ENCODE data around the gene TUG1. TPM values are rescaled to one million over a fixed set of nuclear protein-coding genes. Genes with fewer than 3 reads are reported as not detected.

The TUG1 gene
- total and polyA plus RNA-seq, 8 donors, result 11.3 to 108 (median 55.5) TPM

DNA sequence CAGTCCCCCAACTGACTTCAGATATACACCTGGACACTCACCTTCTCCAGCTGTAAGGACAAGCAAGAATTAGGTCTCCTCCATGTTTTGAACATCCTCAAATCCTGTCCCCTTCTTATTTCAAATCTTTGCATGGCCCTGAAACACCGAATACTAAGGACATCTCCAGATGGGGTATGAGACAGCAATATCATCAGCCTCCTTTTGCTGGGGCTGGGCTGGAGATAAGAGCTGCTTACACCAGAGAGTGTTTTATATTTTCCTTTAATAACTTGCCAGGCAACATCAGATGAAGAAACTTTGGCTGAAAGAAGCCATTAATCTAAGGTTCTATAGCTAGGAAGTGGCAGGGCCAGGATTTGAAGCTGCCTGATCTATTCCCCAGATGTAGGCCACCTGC, 21.6 kb downstream of the TUG1 start:
- H3K4me3 ChIP-seq, result no peak overlapping the region
- H3K4me1 ChIP-seq, result peaks cover 0 to 11% (median 4%) of the 10 kb centered on the region in 4 donors
- DNase-seq, result no peak
- H3K27me3 ChIP-seq, result no peaks in the 10 kb centered on the region
- 86 to 100% (median 95%) methylated on average over 1 of the region's 1 CpG for WGBS, 5 donors
- H3K9me3 ChIP-seq, result peaks cover 0 to 34% (median 8%) of the 10 kb centered on the region in 4 donors
- no peak for TF ChIP-seq POLR2A (IDR thresholded peaks at IDR 0.05)
- TF ChIP-seq, protein P1, sequence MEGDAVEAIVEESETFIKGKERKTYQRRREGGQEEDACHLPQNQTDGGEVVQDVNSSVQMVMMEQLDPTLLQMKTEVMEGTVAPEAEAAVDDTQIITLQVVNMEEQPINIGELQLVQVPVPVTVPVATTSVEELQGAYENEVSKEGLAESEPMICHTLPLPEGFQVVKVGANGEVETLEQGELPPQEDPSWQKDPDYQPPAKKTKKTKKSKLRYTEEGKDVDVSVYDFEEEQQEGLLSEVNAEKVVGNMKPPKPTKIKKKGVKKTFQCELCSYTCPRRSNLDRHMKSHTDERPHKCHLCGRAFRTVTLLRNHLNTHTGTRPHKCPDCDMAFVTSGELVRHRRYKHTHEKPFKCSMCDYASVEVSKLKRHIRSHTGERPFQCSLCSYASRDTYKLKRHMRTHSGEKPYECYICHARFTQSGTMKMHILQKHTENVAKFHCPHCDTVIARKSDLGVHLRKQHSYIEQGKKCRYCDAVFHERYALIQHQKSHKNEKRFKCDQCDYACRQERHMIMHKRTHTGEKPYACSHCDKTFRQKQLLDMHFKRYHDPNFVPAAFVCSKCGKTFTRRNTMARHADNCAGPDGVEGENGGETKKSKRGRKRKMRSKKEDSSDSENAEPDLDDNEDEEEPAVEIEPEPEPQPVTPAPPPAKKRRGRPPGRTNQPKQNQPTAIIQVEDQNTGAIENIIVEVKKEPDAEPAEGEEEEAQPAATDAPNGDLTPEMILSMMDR (IDR thresholded peaks at IDR 0.05), result no peak
- no peak for TF ChIP-seq EP300 (IDR thresholded peaks at IDR 0.05)
- no peak for TF ChIP-seq POLR2AphosphoS5 (IDR thresholded peaks at IDR 0.05)
- intact Hi-C loops (cut with DNase I; ENCODE audit: low total_unique reads), result no loop called here
- H3K36me3 ChIP-seq, result no peaks in the 10 kb centered on the region
- H3K27ac ChIP-seq, result no peak overlapping the region

DNA sequence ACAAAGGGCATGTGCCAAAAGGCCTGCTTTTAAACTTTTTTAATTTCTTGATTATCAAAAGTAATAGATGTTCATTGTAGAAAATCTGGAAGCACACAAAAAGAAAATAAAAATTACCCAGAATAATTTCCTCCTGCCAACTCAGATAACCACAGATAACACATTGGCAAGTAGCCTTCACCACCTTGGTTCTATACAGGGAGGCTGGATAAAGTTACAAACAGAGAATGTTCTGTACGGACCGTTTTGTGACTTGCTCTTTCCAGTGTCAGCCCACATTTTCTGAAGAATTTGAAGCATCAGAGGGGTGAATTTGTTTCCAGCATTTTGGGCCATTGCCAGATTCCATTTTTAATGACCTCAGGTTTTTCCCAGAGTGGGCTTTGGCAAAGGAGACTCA, 23.5 kb downstream of the TUG1 start:
- Histone ChIP-seq H3K4me3 (no peak overlapping the region), H3K36me3 (no peaks in the 10 kb centered on the region), H3K4me1 (peaks cover 0 to 11% (median 4%) of the 10 kb centered on the region in 4 donors), H3K27me3 (no peaks in the 10 kb centered on the region), H3K27ac (no peak overlapping the region), H3K9me3 (peaks cover 0 to 22% (median 7%) of the 10 kb centered on the region in 4 donors)
- TF ChIP-seq, protein P1 (IDR thresholded peaks at IDR 0.05), result no peak
- TF ChIP-seq POLR2A (IDR thresholded peaks at IDR 0.05) (no peak), EP300 (IDR thresholded peaks at IDR 0.05) (no peak), POLR2AphosphoS5 (IDR thresholded peaks at IDR 0.05) (no peak)
- WGBS, 5 donors, result 16 to 39% (median 26%) methylated on average over 2 of the region's 2 CpGs
- peak in 1 of 2 donors; percentile 9 for DNase-seq
- intact Hi-C loops (cut with DNase I; ENCODE audit: low total_unique reads), result no loop called here

DNA sequence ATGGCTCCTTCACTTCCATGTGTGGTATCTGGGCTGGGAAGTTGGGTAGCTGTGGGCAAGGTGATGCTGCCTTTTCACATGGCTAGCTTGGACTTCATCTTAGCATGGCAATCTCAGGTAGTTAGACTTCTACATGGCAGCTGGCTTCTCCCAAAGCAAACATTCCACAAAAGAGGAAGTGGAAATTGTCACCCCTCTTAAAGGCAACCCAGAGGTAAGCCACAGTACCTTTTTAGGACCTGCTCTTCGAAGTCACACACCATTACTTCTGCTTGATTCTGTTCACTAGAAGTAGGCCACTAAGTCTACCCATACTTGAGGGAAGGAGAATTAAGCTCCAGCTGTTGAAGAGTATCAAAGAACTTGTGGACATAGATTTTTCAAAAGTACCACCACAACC, 25.9 kb downstream of the TUG1 start:
- intact Hi-C loops (cut with DNase I; ENCODE audit: low total_unique reads), result no loop called here
- 60 to 79% (median 68%) methylated on average over 1 of the region's 1 CpG for WGBS, 5 donors
- Histone ChIP-seq H3K4me1 (peaks cover 0 to 11% (median 4%) of the 10 kb centered on the region in 4 donors), H3K27me3 (no peaks in the 10 kb centered on the region), H3K36me3 (no peaks in the 10 kb centered on the region), H3K4me3 (no peak overlapping the region), H3K27ac (no peak overlapping the region), H3K9me3 (peaks cover 0 to 8% (median 2%) of the 10 kb centered on the region in 4 donors)
- TF ChIP-seq POLR2A (IDR thresholded peaks at IDR 0.05) (no peak), EP300 (IDR thresholded peaks at IDR 0.05) (no peak), POLR2AphosphoS5 (IDR thresholded peaks at IDR 0.05) (no peak)
- TF ChIP-seq, protein P1 (IDR thresholded peaks at IDR 0.05), result no peak
- no peak for DNase-seq

DNA sequence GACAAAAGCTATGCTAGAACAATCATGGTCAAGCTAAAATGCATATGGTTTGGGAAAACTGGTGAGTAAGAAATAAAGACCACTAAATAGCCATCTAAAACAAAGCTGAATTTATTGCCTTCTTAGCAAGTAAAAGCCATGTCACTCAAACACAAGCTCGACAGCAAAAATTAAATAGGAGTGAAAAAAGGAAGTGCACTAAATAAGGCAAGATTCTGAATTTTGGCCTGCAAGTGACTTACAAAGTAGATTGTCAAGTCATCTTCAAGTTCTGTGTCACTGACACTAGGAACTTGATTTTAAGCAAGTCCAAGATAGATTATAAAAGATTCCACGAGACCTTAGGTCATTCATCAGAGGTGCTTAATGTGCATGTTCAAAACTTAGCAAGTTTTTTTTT, 27.4 kb downstream of the TUG1 start:
- no peaks in the 10 kb centered on the region for H3K36me3 ChIP-seq
- H3K9me3 ChIP-seq, result peaks cover 0 to 3% (median under 1%) of the 10 kb centered on the region in 4 donors
- TF ChIP-seq EP300 (IDR thresholded peaks at IDR 0.05), result no peak
- TF ChIP-seq, protein P1 (IDR thresholded peaks at IDR 0.05), result no peak
- TF ChIP-seq POLR2AphosphoS5 (IDR thresholded peaks at IDR 0.05), result no peak
- 55 to 85% (median 74%) methylated on average over 2 of the region's 2 CpGs for WGBS, 5 donors
- no peak overlapping the region for H3K4me3 ChIP-seq
- DNase-seq, result no peak
- no peaks in the 10 kb centered on the region for H3K27me3 ChIP-seq
- H3K4me1 ChIP-seq, result peaks cover 0 to 11% (median 4%) of the 10 kb centered on the region in 4 donors
- no peak overlapping the region for H3K27ac ChIP-seq
- intact Hi-C loops (cut with DNase I; ENCODE audit: low total_unique reads), result no loop called here
